ENCODE data around the gene CFAP126. TPM values are rescaled to one million over a fixed set of nuclear protein-coding genes. Genes with fewer than 3 reads are reported as not detected.
"Not testable (repeated sequence)": the region's sequence is repeated elsewhere in the genome, so short reads cannot be mapped to it uniquely, and the experiment has no call there.

Gene CFAP126
- polyA plus RNA-seq, 6 donors from 2014 or later = not detected

DNA sequence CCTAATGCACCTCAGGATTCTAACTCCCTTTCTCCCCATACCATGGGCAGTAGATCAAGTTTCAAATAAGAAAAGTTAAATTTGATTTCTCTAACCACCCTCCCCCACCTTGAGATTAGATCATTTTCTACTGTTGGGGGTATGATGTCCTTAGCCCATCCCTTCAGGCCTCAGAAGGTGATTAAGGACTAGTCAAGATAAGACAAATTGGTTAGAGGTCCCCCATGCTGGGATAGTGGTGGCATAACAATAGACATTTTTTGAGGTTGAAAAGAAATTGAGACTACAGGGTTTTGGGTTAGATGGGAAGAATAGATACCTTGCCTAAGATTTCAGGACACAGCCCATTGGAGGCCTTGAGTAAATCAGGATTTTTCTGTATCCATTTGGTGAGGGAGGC is 2.5 kb downstream of the CFAP126 start:
- H3K4me1 Mint-ChIP-seq = peaks cover 8 to 12% (median 9%) of the 10 kb centered on the region in 3 donors

DNA sequence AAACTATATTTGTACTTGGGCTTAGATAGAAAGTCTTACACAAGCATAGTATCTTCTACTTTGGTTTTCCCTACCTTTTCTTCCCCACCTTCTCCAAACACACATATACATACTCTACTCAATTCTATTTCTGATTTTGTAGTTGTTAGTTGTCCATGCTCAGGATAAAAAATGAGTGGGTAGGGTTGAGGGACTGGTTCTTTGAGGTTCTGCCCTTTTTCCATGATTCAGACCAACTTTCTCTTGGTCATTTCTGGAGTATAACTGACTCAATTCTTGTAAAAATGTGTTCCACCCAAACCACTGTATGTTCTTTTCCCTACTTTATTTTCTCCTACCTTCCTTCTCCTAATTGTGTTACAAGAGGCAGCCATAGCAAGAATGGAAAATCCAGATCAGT is 3.3 kb downstream of the CFAP126 start:
- no peak overlapping the region for H3K4me3 Mint-ChIP-seq
- H3K4me1 Mint-ChIP-seq = peaks cover 8 to 14% (median 12%) of the 10 kb centered on the region in 3 donors
- peaks cover 5 to 8% of the 10 kb centered on the region in 2 donors for H3K36me3 Mint-ChIP-seq
- ATAC-seq (ENCODE audit: low read depth in 2 of 2) = no peak
- no peaks in the 10 kb centered on the region for H3K27me3 Mint-ChIP-seq
- H3K9me3 Mint-ChIP-seq = no peaks in the 10 kb centered on the region
- DNase-seq = no peak
- H3K27ac Mint-ChIP-seq = peak overlapping the region in 4 of 6 donors; percentile 3 to 97 (median 30)

More for the DNA sequence above, 2.5 kb downstream of the CFAP126 start:
- no peak for DNase-seq
- no peak overlapping the region for H3K4me3 Mint-ChIP-seq
- no peaks in the 10 kb centered on the region for H3K9me3 Mint-ChIP-seq
- H3K36me3 Mint-ChIP-seq = peaks cover 5 to 8% of the 10 kb centered on the region in 2 donors
- no peak for ATAC-seq (ENCODE audit: low read depth in 2 of 2)
- H3K27ac Mint-ChIP-seq = peak overlapping the region in 5 of 6 donors; percentile 3 to 97 (median 69)
- H3K27me3 Mint-ChIP-seq = no peaks in the 10 kb centered on the region

DNA sequence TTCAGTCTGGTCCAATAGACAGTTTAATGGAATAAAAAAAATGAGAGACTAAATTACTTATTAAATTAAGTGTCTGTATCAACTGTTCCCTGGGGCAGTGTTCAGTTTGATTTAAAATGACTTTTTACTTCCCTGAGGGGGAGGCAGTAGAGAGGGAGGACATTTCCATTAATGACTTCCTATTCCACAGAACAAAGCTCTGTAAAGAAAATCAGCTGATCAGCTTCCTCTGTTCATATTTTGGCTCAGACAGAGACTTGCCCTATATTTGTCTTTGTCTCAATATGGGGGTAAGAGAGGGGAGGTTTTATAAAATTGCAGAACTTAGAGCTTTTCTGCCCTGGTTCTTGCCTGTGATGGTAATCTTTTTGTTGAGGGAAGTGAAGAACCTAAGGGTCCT is 8.4 kb downstream of the CFAP126 start:
- ATAC-seq (ENCODE audit: low read depth in 2 of 2) = no peak
- DNase-seq = no peak
- Mint-ChIP-seq H3K4me1 (peaks cover 0 to 6% (median 3%) of the 10 kb centered on the region in 3 donors), H3K27ac (no peak overlapping the region), H3K36me3 (peaks cover 5 to 8% of the 10 kb centered on the region in 2 donors), H3K9me3 (no peaks in the 10 kb centered on the region), H3K4me3 (no peak overlapping the region), H3K27me3 (no peaks in the 10 kb centered on the region)

DNA sequence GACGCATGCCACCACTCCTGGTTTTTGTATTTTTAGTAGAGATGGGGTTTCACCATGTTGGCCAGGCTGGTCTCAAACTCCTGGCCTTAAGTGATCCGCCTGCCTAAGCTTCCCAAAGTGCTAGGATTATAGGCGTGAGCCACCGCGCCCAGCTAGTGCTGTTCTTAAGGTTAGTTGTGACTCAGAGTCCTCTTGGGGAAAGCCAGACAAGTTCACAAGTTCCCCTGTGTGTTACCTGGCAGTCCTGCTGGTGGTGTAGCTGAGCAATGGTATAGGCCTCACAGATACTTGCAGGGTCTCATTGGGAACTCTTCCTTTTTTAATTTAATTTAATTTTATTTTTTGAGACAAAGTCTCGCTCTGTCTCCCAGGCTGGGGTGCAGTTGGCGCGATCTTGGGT is 10.6 kb downstream of the CFAP126 start:
- Mint-ChIP-seq H3K36me3 (peaks cover 0 to 4% of the 10 kb centered on the region in 2 donors), H3K9me3 (no peaks in the 10 kb centered on the region), H3K27me3 (no peaks in the 10 kb centered on the region), H3K4me3 (no peak overlapping the region), H3K27ac (no peak overlapping the region), H3K4me1 (peaks cover 0 to 6% (median 3%) of the 10 kb centered on the region in 3 donors)
- no peak for DNase-seq
- no peak for ATAC-seq (ENCODE audit: low read depth in 2 of 2)

DNA sequence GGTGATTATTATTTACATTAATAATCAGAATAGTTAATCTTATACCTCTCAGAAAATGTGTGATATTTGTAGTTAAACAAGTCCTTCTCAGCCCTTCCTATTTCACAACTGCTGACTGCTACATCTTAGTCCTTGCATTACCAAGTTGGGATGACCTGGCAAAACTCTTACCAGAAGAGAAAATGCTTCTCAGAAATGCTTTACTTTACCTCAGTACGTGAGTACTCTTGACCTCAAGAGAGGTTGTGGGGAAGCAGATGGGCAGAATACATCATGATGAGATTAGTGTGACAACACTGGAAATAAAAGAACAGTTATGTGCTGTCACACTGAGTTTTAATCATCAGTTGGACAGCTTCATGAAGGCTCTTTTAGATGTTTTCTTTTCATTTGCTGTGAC is 16.2 kb downstream of the CFAP126 start:
- no peak for DNase-seq
- Mint-ChIP-seq H3K27me3 (no peaks in the 10 kb centered on the region), H3K36me3 (peaks cover 8% of the 10 kb centered on the region in 2 donors), H3K9me3 (no peaks in the 10 kb centered on the region), H3K4me1 (peaks cover 0 to 4% (median 3%) of the 10 kb centered on the region in 3 donors), H3K27ac (peak overlapping the region in 1 of 6 donors; percentile 64), H3K4me3 (no peak overlapping the region)
- no peak for ATAC-seq (ENCODE audit: low read depth in 2 of 2)

DNA sequence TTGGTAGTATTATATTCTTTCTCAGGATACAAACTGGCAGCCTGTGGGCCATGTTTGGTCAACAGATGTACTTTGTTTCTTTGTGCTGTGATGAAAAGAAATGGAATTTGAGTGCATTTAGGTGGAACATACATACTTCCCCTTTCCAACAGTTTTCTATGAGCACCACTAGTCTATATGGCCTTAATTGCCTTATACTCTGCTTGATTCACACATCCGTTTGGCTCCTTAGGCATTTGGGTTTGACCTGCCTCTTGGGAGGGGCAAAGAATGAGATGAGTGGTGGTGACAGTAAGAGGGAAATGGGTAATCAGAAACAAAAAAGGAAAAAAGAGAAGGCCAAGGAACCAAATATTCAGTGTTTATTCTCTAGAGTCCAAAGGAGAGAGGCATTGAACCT is 17.0 kb downstream of the CFAP126 start:
- peaks cover 8% of the 10 kb centered on the region in 2 donors for H3K36me3 Mint-ChIP-seq
- ATAC-seq (ENCODE audit: low read depth in 2 of 2) = peak in 1 of 2 donors; percentile 39

DNA sequence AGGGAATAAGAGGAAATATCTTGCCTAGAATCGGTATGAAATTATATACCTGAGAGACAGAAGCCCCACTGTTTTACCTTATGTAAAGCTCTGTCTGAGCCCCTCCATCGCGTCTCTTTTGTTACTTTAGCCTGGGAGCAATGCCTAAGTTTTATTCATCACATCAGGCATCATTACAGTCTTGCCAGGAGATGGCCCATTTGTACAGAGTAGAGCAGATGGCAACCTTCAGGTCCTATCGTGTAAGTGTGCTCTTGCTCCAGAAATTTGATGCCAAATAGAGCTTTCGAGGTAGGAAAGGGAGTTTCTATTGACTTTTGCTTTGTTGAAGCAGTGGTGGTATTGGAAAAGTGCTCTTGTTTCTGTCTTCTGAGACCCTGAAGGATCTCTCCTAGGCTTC is 24.9 kb downstream of the CFAP126 start:
- Mint-ChIP-seq H3K4me1 (peaks cover 0 to 10% (median 5%) of the 10 kb centered on the region in 3 donors), H3K27ac (no peak overlapping the region), H3K9me3 (no peaks in the 10 kb centered on the region), H3K27me3 (no peaks in the 10 kb centered on the region), H3K36me3 (peaks cover 23 to 36% of the 10 kb centered on the region in 2 donors), H3K4me3 (no peak overlapping the region)
- DNase-seq (no peak), ATAC-seq (ENCODE audit: low read depth in 2 of 2) (no peak)

More for the DNA sequence above, 17.0 kb downstream of the CFAP126 start:
- Mint-ChIP-seq H3K9me3 (no peaks in the 10 kb centered on the region), H3K27ac (peak overlapping the region in 1 of 6 donors; percentile 23), H3K4me1 (peaks cover 0 to 4% (median 3%) of the 10 kb centered on the region in 3 donors), H3K4me3 (no peak overlapping the region), H3K27me3 (no peaks in the 10 kb centered on the region)
- no peak for DNase-seq

DNA sequence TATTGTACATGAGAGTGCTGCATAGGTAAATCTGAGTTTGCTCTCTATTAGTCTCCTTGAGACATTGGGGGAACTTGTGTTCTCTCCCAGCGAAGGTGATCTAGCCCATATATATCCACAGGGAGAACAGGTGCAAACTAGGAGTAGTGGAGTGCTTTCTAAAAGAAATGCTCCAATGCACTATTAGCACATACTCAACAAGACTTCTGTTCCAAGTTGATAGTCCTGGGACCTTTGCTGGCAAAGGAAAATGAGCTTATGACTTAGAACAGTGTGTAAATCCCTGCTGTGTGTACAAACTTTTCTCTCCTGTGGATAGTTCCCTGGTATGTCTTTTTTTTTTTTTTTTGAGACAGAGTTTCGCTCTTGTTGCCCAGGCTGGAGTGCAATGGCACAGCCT is 25.5 kb downstream of the CFAP126 start:
- Mint-ChIP-seq H3K36me3 (peaks cover 24 to 36% of the 10 kb centered on the region in 2 donors), H3K4me1 (peaks cover 0 to 11% (median 7%) of the 10 kb centered on the region in 3 donors), H3K9me3 (no peaks in the 10 kb centered on the region), H3K4me3 (no peak overlapping the region), H3K27me3 (no peaks in the 10 kb centered on the region), H3K27ac (no peak overlapping the region)
- ATAC-seq (ENCODE audit: low read depth in 2 of 2) (no peak), DNase-seq (no peak)

DNA sequence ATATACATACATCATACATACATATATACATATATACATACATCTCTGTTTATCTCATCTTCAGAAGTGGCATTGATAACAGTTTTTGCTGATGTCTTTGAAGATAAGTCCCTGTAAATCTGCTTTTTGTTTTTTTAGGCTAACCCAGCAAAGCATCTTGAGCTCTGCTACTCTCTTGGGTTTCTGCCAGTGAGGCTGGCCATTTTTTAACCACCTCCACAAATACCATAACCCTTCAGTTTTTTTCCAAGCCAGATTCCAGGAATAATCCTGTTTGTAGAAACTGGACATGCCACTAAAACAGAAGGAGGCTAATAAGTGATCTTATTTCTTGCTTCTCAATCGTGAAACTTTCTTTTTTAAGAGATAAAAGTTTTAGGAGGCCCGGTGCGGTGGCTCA is 31.9 kb downstream of the CFAP126 start:
- Mint-ChIP-seq H3K36me3 (peaks cover 30 to 34% of the 10 kb centered on the region in 2 donors), H3K27me3 (no peaks in the 10 kb centered on the region), H3K9me3 (no peaks in the 10 kb centered on the region), H3K4me1 (peaks cover 0 to 7% (median 3%) of the 10 kb centered on the region in 3 donors), H3K27ac (no peak overlapping the region), H3K4me3 (no peak overlapping the region)
- ATAC-seq (ENCODE audit: low read depth in 2 of 2) (no peak), DNase-seq (no peak)

DNA sequence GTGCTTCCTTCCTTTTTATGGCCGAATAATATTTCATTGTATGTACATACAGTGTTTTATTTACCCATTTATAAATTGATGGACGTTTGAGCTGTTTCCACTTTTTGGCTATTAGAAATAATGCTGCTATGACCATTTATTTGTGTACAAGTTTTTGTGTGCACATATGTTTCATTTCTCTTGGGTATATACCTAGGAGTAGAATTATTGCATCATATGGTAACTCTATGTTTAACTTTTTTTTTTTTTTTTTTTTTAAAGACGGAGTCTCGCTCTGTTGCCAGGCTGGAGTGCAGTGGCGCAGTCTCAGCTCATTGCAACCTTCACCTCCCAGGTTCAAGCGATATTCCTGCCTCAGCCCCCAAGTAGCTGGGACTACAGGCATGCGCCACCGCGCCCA is 34.5 kb downstream of the CFAP126 start:
- Mint-ChIP-seq H3K27ac (no peak overlapping the region), H3K27me3 (no peaks in the 10 kb centered on the region), H3K4me1 (peaks cover 0 to 5% (median 3%) of the 10 kb centered on the region in 3 donors), H3K9me3 (no peaks in the 10 kb centered on the region), H3K4me3 (no peak overlapping the region), H3K36me3 (peaks cover 29 to 32% of the 10 kb centered on the region in 2 donors)
- no peak for ATAC-seq (ENCODE audit: low read depth in 2 of 2)
- no peak for DNase-seq

DNA sequence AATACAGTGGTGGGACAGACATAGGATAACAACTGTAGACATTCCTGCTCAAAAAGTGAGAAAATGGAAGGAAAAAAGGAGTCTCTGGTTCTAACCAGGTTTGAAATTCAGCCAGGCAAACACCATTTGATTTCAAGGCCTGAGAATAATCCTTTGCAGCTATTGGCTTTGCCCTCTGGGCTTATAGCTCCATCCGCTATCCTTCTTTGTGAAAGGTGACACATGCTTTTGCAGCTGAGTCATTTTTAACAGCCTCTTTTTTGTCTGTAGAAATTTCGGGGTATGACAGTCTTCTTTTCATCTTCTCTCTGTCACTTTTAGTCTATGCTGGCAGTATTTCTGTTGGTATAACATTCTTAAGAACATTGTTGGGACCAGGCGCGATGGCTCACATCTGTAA is 37.3 kb downstream of the CFAP126 start:
- peaks cover 22 to 26% of the 10 kb centered on the region in 2 donors for H3K36me3 Mint-ChIP-seq
- H3K27ac Mint-ChIP-seq = no peak overlapping the region

DNA sequence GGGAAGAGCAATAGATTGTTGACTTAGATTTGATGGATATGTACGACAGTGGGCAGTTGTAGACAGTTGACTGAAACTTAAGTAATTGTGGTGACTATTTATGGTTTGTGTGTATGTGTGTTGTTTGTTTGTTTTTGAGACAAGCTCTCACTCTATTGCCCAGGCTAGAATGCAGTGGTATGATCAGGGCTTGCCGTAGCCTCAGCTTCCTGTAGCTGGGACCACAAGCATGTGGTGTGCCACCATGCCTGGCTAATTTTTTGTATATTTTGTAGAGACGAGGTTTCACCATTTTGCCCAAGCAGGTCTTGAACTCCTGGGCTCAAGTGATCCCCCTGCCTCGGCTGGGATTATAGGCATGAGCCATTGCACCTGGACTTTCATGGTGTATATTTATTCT is 43.7 kb downstream of the CFAP126 start:
- Mint-ChIP-seq H3K27ac (peak overlapping the region in 2 of 6 donors; percentile 35 to 74), H3K4me1 (peaks cover 0 to 3% (median 3%) of the 10 kb centered on the region in 3 donors), H3K4me3 (no peak overlapping the region), H3K9me3 (no peaks in the 10 kb centered on the region), H3K27me3 (no peaks in the 10 kb centered on the region), H3K36me3 (peaks cover 0 to 7% of the 10 kb centered on the region in 2 donors)
- no peak for DNase-seq
- ATAC-seq (ENCODE audit: low read depth in 2 of 2) = no peak

More for the DNA sequence above, 37.3 kb downstream of the CFAP126 start:
- Mint-ChIP-seq H3K27me3 (no peaks in the 10 kb centered on the region), H3K4me1 (no peaks in the 10 kb centered on the region), H3K4me3 (no peak overlapping the region), H3K9me3 (no peaks in the 10 kb centered on the region)
- no peak for DNase-seq
- no peak for ATAC-seq (ENCODE audit: low read depth in 2 of 2)

DNA sequence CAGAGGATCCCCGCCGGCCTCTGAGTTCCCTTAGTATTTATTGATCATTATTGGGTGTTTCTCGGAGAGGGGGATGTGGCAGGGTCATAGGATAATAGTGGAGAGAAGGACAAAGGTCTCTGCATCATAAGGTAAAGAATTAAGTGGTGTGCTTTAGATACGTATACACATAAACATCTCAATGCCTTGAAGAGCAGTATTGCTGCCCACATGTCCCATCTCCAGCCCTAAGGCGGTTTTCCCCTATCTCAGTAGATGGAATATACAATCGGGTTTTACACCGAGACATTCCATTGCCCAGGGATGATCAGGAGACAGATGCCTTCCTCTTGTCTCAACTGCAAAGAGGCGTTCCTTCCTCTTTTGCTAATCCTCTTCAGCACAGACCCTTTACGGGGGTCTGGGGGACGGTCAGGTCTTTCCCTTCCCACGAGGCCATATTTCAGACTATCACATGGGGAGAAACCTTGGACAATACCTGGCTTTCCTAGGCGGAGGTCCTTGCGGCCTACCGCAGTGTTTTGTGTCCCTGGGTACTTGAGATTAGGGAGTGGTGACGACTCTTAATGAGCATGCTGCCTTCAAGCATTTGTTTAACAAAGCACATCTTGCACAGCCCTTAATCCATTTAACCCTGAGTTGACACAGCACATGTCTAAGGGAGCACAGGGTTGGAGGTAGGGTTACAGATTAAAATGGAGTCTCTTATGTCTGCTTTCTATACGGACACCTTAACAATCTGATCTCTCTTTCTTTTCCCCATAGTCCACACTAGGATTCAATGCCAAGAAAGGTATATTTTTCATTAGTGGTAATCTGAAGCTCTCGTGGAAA is 51.6 kb downstream of the CFAP126 start:
- not testable (repeated sequence) for ATAC-seq (ENCODE audit: low read depth in 2 of 2); H3K27me3 Mint-ChIP-seq; H3K36me3 Mint-ChIP-seq; H3K9me3 Mint-ChIP-seq; DNase-seq
- peaks cover 7 to 33% (median 22%) of the 10 kb centered on the region in 3 donors for H3K4me1 Mint-ChIP-seq
- H3K4me3 Mint-ChIP-seq = peak overlapping the region in 6 of 8 donors; percentile 36 to 99 (median 94)
- peak overlapping the region in 4 of 6 donors; percentile 49 to 99 (median 72) for H3K27ac Mint-ChIP-seq
